ENCODE results near the gene SGPP1. TPM values are rescaled to one million over a fixed set of nuclear protein-coding genes. Genes with fewer than 3 reads are reported as not detected.
"Not testable (repeated sequence)": the region's sequence is repeated elsewhere in the genome, so short reads cannot be mapped to it uniquely, and the experiment has no call there.

The SGPP1 gene
- total and polyA plus RNA-seq, 2 donors from 2014 or later = 20.9 to 24.0 TPM

DNA sequence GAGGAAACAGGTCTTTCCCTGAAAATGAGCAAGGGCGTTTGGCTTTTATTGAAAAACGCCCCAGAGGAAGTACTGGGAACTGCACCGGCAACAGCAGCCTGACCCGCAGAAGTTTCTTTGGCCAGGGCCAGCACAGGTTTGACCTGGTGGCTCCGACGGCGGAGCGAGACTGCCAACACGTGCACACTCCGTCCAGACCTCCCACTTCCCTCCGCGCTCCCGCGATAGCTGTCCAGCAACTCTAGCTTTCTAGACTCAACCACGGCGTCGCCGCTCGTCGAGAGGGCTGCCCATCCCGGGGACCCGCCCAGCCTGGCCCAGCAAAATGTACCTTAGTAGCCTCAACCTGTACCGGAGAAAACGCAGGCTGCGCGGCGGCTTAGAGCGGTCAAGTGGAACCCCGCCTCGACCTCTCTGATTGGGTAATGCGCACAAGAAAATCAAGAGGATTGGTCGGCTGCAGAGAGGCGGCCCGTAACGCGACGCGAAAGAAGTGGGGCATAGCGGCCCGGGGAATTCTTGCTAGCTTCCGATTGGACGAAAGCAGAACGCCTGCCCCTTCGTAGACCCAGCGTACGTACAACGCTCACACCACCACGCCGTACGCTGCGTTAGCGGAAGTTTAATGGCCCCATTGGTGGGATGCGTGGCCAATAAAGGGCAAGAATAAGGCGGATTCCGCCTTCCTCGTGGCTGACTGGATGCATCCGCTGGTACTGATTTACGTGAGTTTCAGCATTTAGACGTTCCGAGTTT lies 86.2 kb downstream of the SGPP1 start, which contains the start of gene WDR89:
TSS of gene WDR89 (minus strand) at position 399 of the 756 bp plus-strand sequence. CDS start 41,929 bp downstream, outside the sequence.
- Histone ChIP-seq H3K9me3 (ENCODE audit: control insufficient read depth in 2 of 3, insufficient read depth in 1 of 3, low read length in 3 of 3) (no peaks in the 10 kb centered on the region), H3K4me3 (ENCODE audit: low read length in 3 of 3) (peak within 1 kb of the TSS; percentile 82 to 89 (median 82)), H3K4me1 (ENCODE audit: control insufficient read depth in 2 of 3, insufficient read depth in 2 of 3, low read depth in 1 of 3, low read length in 3 of 3) (peaks cover 0 to 4% (median 3%) of the 10 kb centered on the region in 3 donors), H3K27me3 (ENCODE audit: control insufficient read depth, insufficient read depth, low read length) (no peaks in the 10 kb centered on the region), H3K9ac (ENCODE audit: low read length in 3 of 3) (peak within 1 kb of the TSS; percentile 80 to 94 (median 84)), H3K27ac (ENCODE audit: low read depth in 2 of 2, low read length in 2 of 2) (peak within 1 kb of the TSS; percentile 95), H3K36me3 (ENCODE audit: control insufficient read depth in 2 of 3, insufficient read depth in 3 of 3, low read length in 3 of 3) (no peaks in the 10 kb centered on the region)
- FAIRE-seq (peak; percentile 96), DNase-seq (peak; percentile 99 to 100 (median 99))
- intact Hi-C loops (cut with DNase I) = no loop called here
- TF ChIP-seq, protein P1, sequence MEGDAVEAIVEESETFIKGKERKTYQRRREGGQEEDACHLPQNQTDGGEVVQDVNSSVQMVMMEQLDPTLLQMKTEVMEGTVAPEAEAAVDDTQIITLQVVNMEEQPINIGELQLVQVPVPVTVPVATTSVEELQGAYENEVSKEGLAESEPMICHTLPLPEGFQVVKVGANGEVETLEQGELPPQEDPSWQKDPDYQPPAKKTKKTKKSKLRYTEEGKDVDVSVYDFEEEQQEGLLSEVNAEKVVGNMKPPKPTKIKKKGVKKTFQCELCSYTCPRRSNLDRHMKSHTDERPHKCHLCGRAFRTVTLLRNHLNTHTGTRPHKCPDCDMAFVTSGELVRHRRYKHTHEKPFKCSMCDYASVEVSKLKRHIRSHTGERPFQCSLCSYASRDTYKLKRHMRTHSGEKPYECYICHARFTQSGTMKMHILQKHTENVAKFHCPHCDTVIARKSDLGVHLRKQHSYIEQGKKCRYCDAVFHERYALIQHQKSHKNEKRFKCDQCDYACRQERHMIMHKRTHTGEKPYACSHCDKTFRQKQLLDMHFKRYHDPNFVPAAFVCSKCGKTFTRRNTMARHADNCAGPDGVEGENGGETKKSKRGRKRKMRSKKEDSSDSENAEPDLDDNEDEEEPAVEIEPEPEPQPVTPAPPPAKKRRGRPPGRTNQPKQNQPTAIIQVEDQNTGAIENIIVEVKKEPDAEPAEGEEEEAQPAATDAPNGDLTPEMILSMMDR (IDR thresholded peaks at IDR 0.05; ENCODE audit: borderline replicate concordance, extremely low read depth, insufficient read depth) = peak; percentile 74

DNA sequence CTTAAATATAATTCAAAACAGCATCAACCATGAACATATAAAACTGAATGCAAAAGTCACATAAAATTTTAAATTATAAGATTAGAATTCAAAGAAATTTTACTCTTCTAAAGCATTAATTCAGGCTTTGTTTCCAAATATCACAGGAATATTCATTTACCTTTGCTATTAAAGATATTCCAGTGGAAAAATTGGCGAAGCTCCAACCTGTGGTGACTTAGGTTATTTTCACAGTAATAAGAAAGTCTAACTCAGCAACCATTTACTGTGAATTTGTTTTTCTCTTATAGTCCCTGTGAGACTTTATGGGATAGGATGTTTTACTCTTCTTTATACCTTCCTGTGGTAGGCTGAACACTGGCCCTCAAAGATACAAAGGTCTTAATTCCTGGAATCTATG lies 89.4 kb downstream of the SGPP1 start:
- H3K27me3 ChIP-seq (ENCODE audit: control insufficient read depth, insufficient read depth, low read length) = no peaks in the 10 kb centered on the region
- FAIRE-seq (no peak), DNase-seq (no peak)
- intact Hi-C loops (cut with DNase I) = no loop called here
- no peak overlapping the region for H3K9ac ChIP-seq (ENCODE audit: low read length in 3 of 3)
- no peak overlapping the region for H3K27ac ChIP-seq (ENCODE audit: low read depth in 2 of 2, low read length in 2 of 2)
- H3K36me3 ChIP-seq (ENCODE audit: control insufficient read depth in 2 of 3, insufficient read depth in 3 of 3, low read length in 3 of 3) = no peaks in the 10 kb centered on the region
- H3K4me1 ChIP-seq (ENCODE audit: control insufficient read depth in 2 of 3, insufficient read depth in 2 of 3, low read depth in 1 of 3, low read length in 3 of 3) = peaks cover 0 to 4% (median 3%) of the 10 kb centered on the region in 3 donors
- H3K9me3 ChIP-seq (ENCODE audit: control insufficient read depth in 2 of 3, insufficient read depth in 1 of 3, low read length in 3 of 3) = peaks cover 0 to 8% (median 2%) of the 10 kb centered on the region in 3 donors
- no peak overlapping the region for H3K4me3 ChIP-seq (ENCODE audit: low read length in 3 of 3)
- TF ChIP-seq, protein P1 (IDR thresholded peaks at IDR 0.05; ENCODE audit: borderline replicate concordance, extremely low read depth, insufficient read depth) = no peak

DNA sequence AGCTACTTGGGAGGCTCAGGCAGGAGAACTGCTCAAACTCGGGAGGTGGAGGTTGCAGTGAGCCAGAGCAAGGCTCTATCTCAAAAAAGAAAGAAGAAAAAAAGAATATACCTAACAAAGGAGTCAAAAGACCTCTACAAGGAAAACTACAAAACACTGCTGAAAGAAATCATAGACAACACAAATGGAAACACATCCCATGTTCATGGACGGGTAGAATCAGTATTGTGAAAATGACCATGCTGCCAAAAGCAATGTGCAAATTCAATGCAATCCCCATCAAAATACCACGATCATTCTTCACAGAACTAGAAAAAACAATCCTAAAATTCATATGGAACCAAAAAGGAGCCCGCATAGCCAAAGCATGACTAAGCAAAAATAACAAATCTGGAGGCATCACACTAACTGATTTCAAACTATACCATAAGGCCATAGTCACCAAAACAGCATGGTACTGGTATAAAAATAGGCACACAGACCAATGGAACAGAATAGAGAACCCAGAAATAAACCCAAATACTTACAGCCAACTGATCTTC lies 91.7 kb downstream of the SGPP1 start:
- H3K4me3 ChIP-seq (ENCODE audit: low read length in 3 of 3); FAIRE-seq; H3K36me3 ChIP-seq (ENCODE audit: control insufficient read depth in 2 of 3, insufficient read depth in 3 of 3, low read length in 3 of 3); H3K27me3 ChIP-seq (ENCODE audit: control insufficient read depth, insufficient read depth, low read length); H3K4me1 ChIP-seq (ENCODE audit: control insufficient read depth in 2 of 3, insufficient read depth in 2 of 3, low read depth in 1 of 3, low read length in 3 of 3); H3K9me3 ChIP-seq (ENCODE audit: control insufficient read depth in 2 of 3, insufficient read depth in 1 of 3, low read length in 3 of 3); H3K9ac ChIP-seq (ENCODE audit: low read length in 3 of 3); H3K27ac ChIP-seq (ENCODE audit: low read depth in 2 of 2, low read length in 2 of 2); intact Hi-C loops (cut with DNase I); DNase-seq: not testable (repeated sequence)

Other genes with a start within 250 kb of the SGPP1 start
- gene PPP2R5E, start 184.7 kb downstream of the SGPP1 start, total RNA-seq = 46.5 TPM
- gene PPP2R5E, start 184.7 kb downstream of the SGPP1 start, polyA plus RNA-seq (ENCODE audit: insufficient read depth, low read depth, low replicate concordance) = 9.7 TPM
- gene WDR89, start 86.2 kb downstream of the SGPP1 start, total RNA-seq = 15.7 TPM
- 10.8 TPM for gene WDR89, start 86.2 kb downstream of the SGPP1 start, polyA plus RNA-seq (ENCODE audit: insufficient read depth, low read depth, low replicate concordance)
- 461 TPM for gene SYNE2, start 124.9 kb upstream of the SGPP1 start, total RNA-seq
- gene SYNE2, start 124.9 kb upstream of the SGPP1 start, polyA plus RNA-seq (ENCODE audit: insufficient read depth, low read depth, low replicate concordance) = 65.9 TPM